C4-2B (cell line): ENCODE data around the gene PGRMC2.

ENCODE experiments used
- CTCF ChIP-seq: fragments of 450-650 bp; conservative IDR thresholded peaks from 2 replicates; pipeline ENCODE4 v1.5.1; 2017; ENCODE audit warnings: mild to moderate bottlenecking
- ZFX ChIP-seq: fragments of 450-650 bp; IDR thresholded peaks from 2 replicates; pipeline ENCODE4 v1.6.1; 2017

GRCh38 chr4:128303405-128303785 lies 15.8 kb upstream of the PGRMC2 start:
- no peak for TF ChIP-seq CTCF
- no peak for TF ChIP-seq ZFX
